GM18873 (cell line): Measurements from ENCODE around the gene MTCH1.

Source experiments
- ATAC-seq: cut with Tn5 transposase; IDR thresholded peaks from one replicate; pipeline ENCODE4 v1.9.1; 2021; ENCODE audit warnings: mild to moderate bottlenecking, moderate library complexity, moderate number of reproducible peaks; ENCODE audit not compliant: unreplicated experiment, low FRiP score

Gene MTCH1

DNA sequence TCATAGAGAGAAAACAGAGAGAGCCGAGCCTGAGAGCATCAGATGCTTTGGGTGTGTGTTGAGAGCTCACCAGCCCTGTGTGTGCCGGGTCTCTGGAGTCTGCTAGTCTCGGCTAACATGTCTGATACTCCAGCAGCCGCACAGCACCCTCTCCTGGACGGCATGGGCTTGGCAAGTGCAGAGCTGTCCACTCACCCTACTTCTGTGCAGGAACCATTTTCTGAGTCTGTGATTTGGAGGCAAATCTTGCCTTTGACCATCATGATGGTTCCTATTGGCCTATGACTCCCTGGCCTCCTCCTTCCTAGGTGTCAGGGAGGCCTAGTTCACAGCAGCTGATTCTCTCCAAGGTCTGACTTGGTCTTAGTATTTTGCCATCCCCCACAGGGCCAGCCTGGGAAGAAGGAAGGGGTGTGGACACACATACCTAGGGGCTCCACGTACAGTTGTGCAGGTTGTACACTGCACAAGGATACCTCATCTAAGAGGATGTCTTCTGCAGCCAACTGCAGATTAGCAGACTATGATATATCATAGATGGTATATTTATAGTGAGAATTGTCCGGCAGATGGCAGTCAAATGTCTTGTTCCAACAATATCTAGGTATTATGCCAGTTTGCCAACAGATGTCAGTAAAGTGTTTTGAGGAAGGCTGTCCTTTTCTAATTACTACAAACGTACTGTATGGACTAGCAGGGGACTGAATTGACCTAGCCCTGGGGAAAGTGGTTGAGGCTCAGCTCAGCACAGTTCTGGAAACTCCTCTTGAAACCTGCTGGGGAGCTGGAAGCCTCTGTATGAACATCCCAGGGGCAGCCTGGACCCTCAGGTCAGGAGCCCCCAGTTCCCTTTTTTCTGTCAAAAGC lies 32.4 kb upstream of the MTCH1 start:
- peak; percentile 71 for ATAC-seq

DNA sequence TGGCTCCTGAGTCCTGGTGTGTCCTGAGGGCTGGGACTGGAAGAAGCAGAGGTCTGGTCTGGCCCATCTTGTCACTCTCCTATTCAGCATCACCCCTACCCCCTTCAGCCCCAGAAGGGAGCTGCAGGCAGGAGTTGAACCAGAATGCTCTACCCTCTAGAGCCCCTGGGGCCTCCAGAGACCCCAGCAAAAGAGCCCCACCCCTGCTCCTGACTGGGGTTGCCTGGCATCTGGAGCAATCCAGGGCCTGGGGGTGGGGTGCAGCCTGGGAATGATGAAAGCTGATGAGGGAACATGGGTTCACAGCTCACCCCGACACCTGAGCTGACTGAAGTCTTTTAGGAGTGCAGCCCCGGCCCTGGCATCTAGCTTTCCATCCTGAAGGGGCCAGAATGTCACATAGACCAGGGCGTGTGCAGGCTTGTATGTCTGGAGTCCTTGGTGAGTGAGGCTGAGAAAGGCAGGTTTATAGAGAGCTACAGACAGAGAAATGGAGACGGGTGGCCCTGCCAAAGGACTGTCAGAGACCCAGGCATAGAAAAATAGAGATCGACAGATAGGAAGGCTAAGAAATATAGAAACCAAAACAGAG lies 31.7 kb upstream of the MTCH1 start:
- no peak for ATAC-seq

DNA sequence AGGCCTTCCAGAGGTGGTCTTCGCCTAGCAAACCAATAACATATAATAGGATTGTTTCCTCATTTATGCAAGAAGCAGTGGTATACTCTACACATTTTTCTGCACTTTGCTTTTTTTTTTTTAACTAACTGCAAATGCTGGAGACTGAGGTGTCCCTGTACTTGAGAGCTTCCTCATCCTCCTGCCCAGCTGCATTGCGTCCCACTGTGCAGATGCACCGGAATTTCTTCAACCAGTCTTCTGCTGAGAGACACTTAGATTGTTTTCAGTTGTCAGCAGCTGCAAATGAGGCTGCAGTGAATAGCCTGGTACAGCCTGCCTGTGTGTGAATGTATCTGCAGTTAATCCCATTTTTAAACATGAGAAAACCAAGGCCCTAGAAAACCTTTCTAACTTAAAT lies 31.0 kb upstream of the MTCH1 start:
- ATAC-seq: no peak

DNA sequence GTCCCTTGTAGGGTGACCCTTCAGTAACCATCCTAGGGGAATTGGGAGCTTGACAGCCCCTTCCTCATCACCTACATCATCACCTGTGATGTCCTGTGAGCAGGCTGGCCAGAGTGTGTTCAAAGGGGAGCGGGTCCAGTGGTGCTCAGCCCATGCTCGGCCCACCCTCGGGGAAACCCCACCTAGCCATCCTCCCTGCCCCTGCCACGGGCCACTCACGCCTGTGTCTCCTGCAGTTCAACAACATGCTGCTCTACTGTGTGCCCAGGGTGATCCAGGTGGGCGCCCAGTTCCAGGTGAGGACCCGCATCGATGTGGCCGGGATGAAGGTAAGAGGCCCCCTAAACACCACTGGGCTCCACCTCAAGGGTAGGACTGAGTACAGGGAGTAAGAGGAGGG lies 29.5 kb upstream of the MTCH1 start:
- no peak for ATAC-seq

DNA sequence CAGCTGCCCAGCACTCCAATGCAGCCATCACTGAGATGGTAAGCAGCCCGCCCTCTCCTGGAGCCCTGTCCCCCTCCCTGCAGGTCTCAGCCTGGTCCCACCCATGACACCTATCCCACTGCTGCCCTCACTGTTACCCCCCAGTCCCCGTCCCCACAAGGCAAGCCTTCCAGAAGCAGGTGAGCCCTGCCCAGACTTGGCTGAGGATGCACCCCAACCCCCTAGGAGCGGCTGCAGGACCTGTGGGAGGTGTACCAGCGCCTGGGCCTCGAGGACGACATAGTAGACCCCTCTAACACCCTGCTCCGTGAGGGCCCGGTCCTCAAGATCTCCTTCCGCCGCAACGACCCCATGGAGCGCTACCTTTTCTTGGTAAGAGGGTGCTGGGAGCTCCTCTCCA lies 28.7 kb upstream of the MTCH1 start:
- ATAC-seq: no peak

DNA sequence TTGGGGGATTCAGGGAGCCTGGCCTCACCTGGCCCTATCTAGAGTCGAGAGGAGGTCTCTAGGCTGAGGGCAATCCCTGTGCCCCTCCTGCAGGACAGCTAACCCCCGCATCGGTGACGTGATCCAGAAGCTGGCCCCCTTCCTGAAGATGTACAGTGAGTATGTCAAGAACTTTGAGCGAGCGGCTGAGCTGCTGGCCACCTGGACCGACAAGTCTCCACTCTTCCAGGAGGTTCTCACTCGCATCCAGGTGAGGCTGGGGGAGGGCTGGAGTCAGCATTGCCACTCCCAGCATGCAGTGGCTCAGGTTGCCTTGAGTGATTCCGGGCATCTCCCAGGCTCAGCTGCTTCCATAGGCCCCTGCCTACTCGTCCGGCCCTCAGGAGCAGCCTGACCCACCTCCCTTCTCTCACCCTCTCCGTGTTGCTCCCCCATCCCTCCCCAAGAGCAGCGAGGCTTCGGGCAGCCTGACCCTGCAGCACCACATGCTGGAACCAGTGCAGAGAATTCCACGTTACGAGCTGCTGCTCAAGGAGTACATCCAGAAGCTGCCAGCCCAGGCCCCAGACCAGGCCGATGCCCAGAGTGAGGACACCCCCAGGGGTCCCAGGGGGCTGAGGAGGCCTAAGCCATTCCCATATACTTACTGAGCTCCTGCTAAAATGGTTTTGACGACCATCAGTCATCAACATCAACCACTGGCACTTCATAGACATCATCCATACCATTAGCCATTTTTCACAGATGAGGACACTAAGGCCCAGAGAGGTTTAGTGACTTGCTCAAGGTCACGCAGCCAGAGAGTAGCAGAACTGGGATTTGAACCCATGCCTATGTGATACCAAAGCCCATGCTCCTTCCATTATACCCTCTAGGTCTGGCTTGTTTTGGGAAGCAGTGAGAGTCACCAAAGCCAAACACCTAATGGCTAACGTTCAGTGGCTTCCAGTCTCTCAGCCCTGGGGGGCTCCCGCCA lies 27.8 kb upstream of the MTCH1 start:
- ATAC-seq: no peak

DNA sequence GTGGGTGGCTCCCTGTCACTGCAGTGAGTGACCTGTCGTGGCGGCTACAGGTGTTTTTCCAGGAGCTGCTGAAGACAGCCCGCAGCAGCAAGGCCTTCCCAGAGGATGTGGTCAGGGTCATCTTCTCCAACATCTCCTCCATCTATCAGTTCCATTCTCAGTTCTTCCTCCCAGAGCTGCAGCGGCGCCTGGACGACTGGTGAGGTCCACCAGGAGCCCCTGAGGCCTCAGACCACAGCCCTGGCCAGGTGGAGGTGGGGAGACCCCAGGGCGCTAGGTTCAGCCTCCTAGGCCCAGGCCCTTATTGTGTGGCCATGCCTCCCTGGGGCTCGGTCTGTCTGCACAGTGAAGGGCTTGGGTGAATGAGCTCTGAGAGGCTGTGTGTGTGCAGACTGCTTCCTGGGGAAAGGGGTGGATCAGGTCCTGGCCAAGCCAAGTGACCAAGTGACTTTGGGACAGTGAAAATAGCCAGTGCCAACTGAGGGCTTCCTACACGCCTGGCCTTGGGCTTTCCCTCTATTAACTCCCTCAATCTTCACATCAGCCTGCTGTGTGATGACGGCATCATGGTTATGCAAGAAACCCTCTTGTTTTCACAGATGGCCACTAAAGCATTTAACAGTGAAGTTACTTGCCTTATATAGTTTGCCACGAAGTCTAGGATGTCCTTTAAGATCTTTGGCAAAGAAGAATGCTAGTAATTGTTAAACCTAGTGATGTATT lies 25.8 kb upstream of the MTCH1 start:
- no peak for ATAC-seq

DNA sequence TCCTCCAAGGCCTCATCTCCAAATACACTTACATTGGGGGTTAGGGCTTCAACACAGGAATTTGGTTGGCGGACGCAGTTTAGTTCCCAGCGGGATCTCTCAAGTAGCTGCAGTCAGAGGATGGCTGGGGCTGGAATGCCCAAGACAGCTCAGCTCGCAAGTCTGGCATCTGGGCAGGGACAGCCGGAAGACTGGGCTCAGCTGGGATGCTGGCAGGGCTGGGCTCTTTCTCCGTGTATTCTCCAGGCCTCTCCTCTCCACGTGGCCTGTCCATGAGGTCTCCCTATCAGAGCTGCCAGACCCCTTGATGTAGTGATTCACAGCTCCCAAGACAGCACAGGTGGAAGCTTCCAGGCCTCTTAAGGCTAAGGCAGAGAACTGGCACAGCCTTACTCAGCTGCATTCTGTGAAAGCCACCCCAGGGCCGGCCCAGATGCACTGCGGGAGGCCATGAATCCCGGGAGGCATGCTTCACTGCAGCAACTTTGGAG lies 24.5 kb upstream of the MTCH1 start:
- ATAC-seq: no peak

DNA sequence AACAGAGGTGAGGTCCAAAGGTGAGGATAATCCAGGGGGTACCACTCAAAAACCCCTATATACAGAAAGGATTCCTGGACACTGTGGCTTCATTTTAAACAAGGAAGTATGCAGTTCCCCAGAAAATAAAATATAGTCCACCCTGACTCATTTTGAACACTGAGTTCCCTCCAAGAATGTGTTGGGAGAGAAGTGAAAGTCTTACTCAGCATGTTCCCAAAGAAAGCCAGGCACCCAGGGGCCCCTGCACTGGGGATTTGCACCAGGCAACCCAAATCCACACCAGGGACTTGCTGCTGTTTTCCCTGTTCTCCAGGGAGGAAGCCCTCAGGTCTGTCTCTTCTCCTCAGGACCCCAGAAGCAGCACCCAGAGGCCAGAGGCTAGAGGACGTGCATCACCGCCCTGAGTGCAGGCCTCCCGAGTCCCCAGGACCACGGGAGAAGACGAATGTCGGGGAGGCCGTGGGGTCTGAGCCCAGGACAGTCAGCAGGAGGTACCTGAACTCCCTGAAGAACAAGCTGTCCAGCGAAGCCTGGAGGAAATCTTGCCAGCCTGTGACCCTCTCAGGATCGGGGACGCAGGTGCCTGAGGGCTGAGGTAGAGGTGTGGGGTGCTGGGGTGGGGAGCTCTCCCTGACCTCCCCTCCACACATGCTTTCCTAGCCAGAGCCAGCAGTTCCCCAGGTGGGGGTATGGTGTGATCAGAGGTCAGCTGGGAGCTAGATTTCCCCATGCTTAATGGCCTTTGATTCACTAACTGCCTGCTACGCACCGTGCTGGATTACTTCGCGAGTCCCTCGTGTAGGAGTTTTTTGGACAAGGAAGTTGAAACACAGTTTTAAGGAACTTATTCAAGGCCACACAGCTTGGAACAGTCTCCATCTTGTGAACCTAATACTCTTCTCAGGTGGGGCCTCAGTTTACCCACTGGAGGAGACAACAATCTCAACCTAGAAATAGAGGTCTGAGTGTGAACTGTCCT lies 22.8 kb upstream of the MTCH1 start:
- no peak for ATAC-seq

DNA sequence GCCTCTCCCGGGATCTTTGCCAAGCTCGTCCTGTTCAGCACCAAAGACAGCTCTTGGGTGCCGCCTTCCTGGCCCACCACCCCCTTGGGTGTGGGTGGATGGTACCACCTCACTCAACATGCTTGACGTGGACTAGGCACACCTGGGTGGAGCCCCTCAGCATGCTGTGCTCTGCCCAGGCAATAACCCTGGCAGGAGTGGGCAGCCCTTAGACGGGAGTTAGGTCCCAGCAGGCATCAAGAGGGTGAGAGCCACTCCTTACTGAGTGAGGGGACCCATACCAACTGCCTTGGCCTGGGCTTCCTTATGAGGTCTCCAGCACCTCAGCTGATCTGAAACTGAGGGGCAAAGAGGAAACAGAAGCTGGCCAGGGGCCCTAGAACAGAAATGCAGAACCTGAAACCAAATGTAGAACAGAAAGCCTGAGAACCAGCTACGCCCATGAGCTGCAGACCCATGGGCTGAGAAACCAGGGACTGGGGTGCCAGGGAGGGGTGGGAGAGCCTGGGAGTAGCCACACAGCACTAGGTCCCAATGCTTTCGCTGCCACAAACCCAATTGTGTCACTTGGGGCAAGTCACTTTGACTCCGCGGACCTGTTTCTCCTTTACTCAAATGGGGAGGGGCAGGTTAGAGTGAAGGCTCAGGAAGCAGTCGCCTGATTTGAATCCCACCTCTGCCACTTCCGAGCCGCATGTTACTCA lies 21.5 kb upstream of the MTCH1 start:
- no peak for ATAC-seq

DNA sequence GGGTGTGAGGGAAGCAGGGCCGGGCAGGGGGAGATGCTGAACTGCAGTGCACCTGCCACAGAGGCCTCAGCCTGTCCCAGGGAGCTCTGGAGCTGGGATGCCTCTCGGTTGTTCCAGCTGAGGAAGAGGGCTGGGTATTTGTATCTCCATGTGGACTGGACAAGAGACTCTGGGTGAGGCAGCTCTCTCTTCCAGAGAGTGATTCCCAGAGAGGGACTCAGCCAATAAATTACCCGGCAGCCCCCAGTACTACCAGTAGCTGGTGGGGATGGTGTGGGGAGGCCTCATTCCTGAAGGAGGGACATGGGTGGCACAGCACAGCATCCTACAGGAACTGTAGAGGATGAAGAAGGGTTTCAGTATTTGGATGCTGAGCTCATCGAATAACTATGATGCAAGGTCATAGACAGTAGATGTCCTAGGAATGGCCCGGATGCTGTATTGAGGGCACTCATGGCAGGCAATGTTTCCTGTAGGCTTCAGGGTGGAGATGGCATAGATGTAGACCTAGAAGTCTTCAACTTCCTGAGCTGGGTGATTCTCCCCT lies 20.9 kb upstream of the MTCH1 start:
- ATAC-seq: no peak

DNA sequence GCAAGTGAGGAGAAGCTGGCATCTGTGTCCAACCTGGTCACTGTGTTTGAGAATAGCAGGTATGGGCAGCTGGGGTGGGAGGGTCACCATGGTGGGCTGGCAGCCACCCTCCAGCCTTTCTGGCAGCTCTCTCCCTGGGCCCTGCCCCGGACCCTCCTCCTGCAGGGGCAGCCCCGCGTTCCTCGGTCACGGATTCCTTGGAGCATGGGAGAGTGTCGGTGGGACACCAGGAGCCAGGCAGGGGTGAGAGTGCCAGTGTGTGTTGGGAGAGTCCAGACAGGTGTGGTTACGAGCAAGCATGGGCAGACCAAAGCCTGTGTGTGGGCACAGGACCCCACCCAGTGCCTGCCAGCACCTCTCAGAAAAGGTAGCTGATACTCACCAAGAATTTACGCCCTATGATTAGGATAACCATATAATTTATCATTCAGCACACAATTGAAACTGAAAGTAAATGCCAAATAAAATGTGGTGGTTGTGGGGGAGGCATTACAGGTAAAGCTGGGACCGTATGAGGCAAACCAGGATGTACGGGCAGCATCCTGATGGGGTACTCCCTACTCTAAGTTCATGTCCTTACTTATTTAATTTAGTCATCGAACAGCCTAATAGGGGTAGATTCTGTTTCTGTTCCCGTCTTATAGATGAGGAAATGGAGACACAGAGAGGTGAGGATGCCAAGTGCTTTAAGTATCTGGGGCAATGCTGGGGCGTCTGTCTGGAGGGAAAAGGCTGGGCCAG lies 20.0 kb upstream of the MTCH1 start:
- ATAC-seq: no peak

DNA sequence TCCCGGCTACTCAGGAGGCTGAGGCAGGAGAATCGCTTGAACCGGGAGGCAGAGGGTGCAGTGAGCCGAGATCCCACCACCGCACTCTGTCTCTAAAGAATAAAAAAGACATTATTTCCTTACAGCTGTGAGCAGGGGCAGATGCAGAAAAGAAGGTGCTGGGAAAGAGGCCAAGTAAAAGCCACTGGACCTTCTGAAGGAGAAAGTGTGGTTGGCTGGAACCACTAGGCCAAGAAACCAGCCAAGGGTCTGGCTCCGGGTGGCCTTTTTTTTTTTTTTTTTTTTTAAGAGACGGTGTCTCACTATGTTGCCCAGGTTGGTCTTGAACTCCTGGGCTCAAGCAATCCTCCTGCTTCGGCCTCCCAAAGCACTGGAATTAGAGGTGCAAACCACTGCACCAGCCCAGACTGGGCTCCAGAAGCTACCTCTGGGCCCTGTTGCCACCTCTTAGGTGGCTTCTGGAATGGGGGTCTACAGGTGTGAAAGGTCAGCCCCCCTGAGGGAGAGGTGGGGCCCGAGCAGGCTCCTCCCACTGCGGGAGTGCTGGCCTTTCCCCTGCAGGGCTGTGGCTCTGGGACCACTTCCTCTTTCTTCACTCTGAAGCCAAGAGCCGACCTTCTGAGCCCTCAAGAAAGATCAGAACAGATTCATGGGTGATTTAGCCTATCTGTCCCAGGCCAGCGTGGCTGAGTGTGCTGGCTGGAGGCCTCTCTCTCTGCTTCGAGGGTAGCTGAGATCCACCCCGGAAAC lies 19.2 kb upstream of the MTCH1 start, which contains the start of gene FGD2:
TSS of gene FGD2 (plus strand) at position 595 of the 750 bp plus-strand sequence. CDS start 163 bp downstream, outside the sequence.
- ATAC-seq: peak; percentile 47

DNA sequence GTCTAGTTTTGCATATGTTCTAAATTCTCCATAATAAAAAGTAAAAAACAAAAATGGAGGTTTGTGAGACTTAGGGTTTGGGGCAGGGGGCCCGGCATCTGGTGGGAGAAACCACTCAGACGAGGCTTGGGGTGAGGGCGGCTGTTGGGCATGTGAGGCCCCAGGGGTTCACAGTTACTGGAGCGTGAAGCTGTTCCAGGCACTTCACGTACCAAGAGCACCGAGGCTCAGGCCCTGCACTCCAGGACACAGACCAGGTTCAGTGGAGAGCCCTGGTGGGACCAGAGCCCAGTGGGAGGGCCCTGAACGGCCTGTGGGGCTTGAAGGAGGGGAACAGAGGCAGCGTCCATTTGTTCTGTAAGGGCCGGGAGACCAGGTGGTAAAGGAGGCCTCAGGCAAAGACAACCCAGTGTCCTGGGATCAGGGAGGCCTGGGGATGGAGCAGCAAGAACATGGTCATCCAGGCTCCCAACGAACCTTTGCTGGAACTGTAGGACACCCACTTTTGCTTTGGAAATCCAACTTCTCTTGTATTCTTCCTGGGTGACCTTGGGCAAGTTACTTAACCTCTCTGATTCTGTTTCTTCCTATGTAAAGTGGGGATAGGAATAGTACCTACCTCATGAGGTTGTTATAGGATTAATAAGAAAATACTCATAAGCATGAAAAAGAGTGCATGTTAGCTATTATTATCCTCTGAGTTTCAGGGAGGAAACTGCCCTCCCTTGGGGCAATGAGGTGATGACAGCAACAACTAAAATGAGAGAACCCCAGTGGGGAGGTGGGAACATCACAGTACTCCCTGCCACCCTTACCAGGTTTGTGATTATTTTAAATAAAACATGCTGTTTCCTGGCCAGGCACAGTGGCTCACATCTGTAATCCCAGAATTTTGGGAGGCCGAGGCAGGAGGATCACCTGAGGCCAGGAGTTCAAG lies 18.3 kb upstream of the MTCH1 start:
- ATAC-seq: no peak

DNA sequence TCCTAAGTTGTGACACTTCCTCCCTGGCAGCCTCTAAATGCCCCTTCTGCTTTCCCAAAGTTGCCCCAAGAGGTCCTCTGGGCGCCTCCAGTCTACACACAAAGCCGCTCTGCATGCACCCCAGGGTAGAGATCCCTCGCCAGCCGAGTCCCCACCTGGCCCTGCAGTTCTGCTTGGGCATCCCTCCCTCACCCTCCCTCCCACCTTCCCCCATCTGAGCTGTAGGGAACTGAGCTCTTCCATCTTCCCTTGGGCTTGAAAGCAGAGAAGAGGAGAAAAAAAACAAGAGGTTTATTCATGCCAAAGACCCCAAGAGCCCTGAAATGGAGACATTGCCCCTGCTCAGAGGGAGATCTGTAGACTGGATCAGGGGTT lies 13.7 kb upstream of the MTCH1 start:
- ATAC-seq: no peak
